A549 (cell line): Measurements from ENCODE around the gene TOP2A. TPM values are rescaled to one million over a fixed set of nuclear protein-coding genes. Genes with fewer than 3 reads are reported as not detected.

ENCODE experiments used
- ATAC-seq, 2 experiments: fragments of 200-7000 bp in 1 of 2; fragments of >200 bp in 1 of 2; cut with Nextera tagmentation in 1 of 2; cut with Tn5 transposase in 1 of 2; 3 replicates each; pipeline versions ENCODE4 v1.8.0 to v1.9.1; 2018 to 2020; ENCODE audit warnings: mild to moderate bottlenecking in 1 of 2, moderate library complexity in 1 of 2
- CTCF ChIA-PET: fragments of 300-600 bp; sonication (Branson Sonifier 250); formaldehyde crosslinking; extraction: SDS; loops from one replicate; lab custom pipeline; 2021; ENCODE audit warnings: antibody characterized with exemption, inconsistent platforms; lab: Yijun Ruan, JAX
- POLR2A ChIA-PET: fragments of 350-600 bp; formaldehyde crosslinking; extraction: SDS; loops from one replicate; lab custom pipeline; 2021; ENCODE audit warnings: antibody characterized with exemption, inconsistent platforms; lab: Yijun Ruan, JAX
- DNase-seq, 2 experiments: peaks; one replicate each; pipeline versions ENCODE4 v3.0.0 to v3.0.0-alpha.2; 2011 to 2016; ENCODE audit warnings: low read depth in 1 of 2, low spot score in 1 of 2
- FAIRE-seq: peaks from 2 replicates; lab custom pipeline; 2011; peaks lifted over from hg19 to GRCh38; lab: Jason Lieb, UNC
- H3K27ac ChIP-seq, 2 experiments: fragments of >200 bp; sonication (Bioruptor Twin); formaldehyde crosslinking; 3 replicates each; pipeline ENCODE4 v1.5.1; 2016 to 2017
- H3K4me1 ChIP-seq: fragments of >200 bp; sonication (Bioruptor Twin); formaldehyde crosslinking; 3 replicates; pipeline ENCODE4 v1.6.1; 2016
- H3K4me2 ChIP-seq: fragments of >200 bp; sonication (Bioruptor Twin); formaldehyde crosslinking; 3 replicates; pipeline ENCODE4 v1.6.1; 2016
- H3K4me3 ChIP-seq: fragments of >200 bp; sonication (Bioruptor Twin); formaldehyde crosslinking; 3 replicates; pipeline ENCODE4 v1.5.1; 2016
- H3K9me3 ChIP-seq: fragments of >200 bp; sonication (Bioruptor Twin); formaldehyde crosslinking; 3 replicates; pipeline ENCODE4 v1.6.1; 2016
- CHD4 ChIP-seq: fragments of 200-600 bp; sonication (generic); IDR thresholded peaks from 2 replicates; pipeline ENCODE4 v1.6.1; 2016; ENCODE audit warnings: antibody characterized with exemption, mild to moderate bottlenecking, borderline replicate concordance
- EHMT2 ChIP-seq: fragments of 200-600 bp; sonication (generic); IDR thresholded peaks from 2 replicates; pipeline ENCODE4 v1.6.1; 2016; ENCODE audit warnings: antibody characterized with exemption, low read depth, mild to moderate bottlenecking, moderate library complexity
- ESRRA ChIP-seq: fragments of 150-350 bp; IDR thresholded peaks from 2 replicates; pipeline ENCODE4 v1.6.1; 2014; ENCODE audit warnings: mild to moderate bottlenecking, low read length, borderline replicate concordance
- FOSB ChIP-seq: fragments of 250-450 bp; sonication (Bioruptor Pico); IDR thresholded peaks from 2 replicates; pipeline ENCODE4 v1.5.0; 2020; ENCODE audit warnings: mild to moderate bottlenecking, moderate library complexity
- GATA3 ChIP-seq: IDR thresholded peaks from 2 replicates; pipeline ENCODE4 v1.6.1; 2012; ENCODE audit warnings: borderline replicate concordance
- HES2 ChIP-seq: fragments of >200 bp; sonication (Bioruptor Twin); formaldehyde crosslinking; IDR thresholded peaks from 2 replicates; pipeline ENCODE4 v1.6.1; 2016
- HOXB13 ChIP-seq: fragments of 250-450 bp; sonication (Bioruptor Pico); IDR thresholded peaks from 2 replicates; pipeline ENCODE4 v1.5.0; 2020; ENCODE audit warnings: low read depth, mild to moderate bottlenecking, moderate library complexity
- HOXB5 ChIP-seq: fragments of 250-450 bp; sonication (Bioruptor Pico); IDR thresholded peaks from 2 replicates; pipeline ENCODE4 v1.5.0; 2020; ENCODE audit warnings: mild to moderate bottlenecking, moderate library complexity
- JUNB ChIP-seq: fragments of >200 bp; sonication (Bioruptor Twin); formaldehyde crosslinking; IDR thresholded peaks from 2 replicates; pipeline ENCODE4 v1.6.1; 2016
- KDM5A ChIP-seq: fragments of 200-600 bp; sonication (generic); IDR thresholded peaks from 2 replicates; pipeline ENCODE4 v1.6.1; 2016; ENCODE audit warnings: antibody characterized with exemption, mild to moderate bottlenecking
- MAFK ChIP-seq: fragments of 450-650 bp; IDR thresholded peaks from 2 replicates; pipeline ENCODE4 v1.6.1; 2014; ENCODE audit not compliant: partially characterized antibody
- MAX ChIP-seq: IDR thresholded peaks from 2 replicates; pipeline ENCODE4 v1.6.1; 2012
- PHF8 ChIP-seq: fragments of 200-600 bp; sonication (generic); IDR thresholded peaks from 2 replicates; pipeline ENCODE4 v1.6.1; 2016; ENCODE audit warnings: low read depth, mild to moderate bottlenecking, antibody characterized with exemption, moderate library complexity, borderline replicate concordance
- RARB ChIP-seq: fragments of 250-450 bp; sonication (Bioruptor Pico); IDR thresholded peaks from 2 replicates; pipeline ENCODE4 v1.8.0; 2021; ENCODE audit warnings: mild to moderate bottlenecking, moderate library complexity
- RCOR1 ChIP-seq: fragments of 150-350 bp; IDR thresholded peaks from 2 replicates; pipeline ENCODE4 v1.6.1; 2014; ENCODE audit warnings: antibody characterized with exemption, low read length, low read depth
- REST ChIP-seq: fragments of 200-600 bp; sonication (generic); IDR thresholded peaks from 2 replicates; pipeline ENCODE4 v1.6.1; 2016; ENCODE audit warnings: antibody characterized with exemption, mild to moderate bottlenecking, moderate library complexity
- RNF2 ChIP-seq: fragments of 200-600 bp; sonication (generic); IDR thresholded peaks from 2 replicates; pipeline ENCODE4 v1.6.1; 2016; ENCODE audit warnings: low read depth, mild to moderate bottlenecking, antibody characterized with exemption, moderate library complexity, borderline replicate concordance
- SMC3 ChIP-seq: fragments of >200 bp; sonication (Bioruptor Twin); formaldehyde crosslinking; IDR thresholded peaks from 3 replicates; pipeline ENCODE4 v1.6.1; 2018; ENCODE audit warnings: inconsistent platforms
- ZC3H11A ChIP-seq: fragments of 450-650 bp; IDR thresholded peaks from 2 replicates; pipeline ENCODE4 v1.6.1; 2014; ENCODE audit warnings: antibody characterized with exemption, mild to moderate bottlenecking
- WGBS: methylation state at CpG from one replicate; pipeline ENCODE4 v1.1.6; 2017; ENCODE audit errors: missing lambda C conversion rate; 5-methylcytosine and 5-hydroxymethylcytosine counted together
- polyA plus RNA-seq, 4 experiments: library from polyadenylated mRNA; depleted of rRNA in 3 of 4; stranded (reverse); fragments of >200 nt; fragmentation: RNase III in 1 of 4; extraction: RNeasy Plus Mini Kit Qiagen cat#74134 plus additional on column Dnase treatment in 1 of 4; gene quantifications; 2 replicates in 3 of 4; 3 replicates in 1 of 4; pipeline ENCODE4 v1.2.3, GENCODE V29; 2011 to 2017

TOP2A gene
- polyA plus RNA-seq, 2 of the 4 experiments (the other 2 are of a cell fraction) = 226 to 416 TPM

GRCh38 chr17:40374821-40375498 is 42.7 kb downstream of the TOP2A start:
- WGBS = 90% methylated on average over 14 of the region's 14 CpGs
- Histone ChIP-seq H3K4me2 (no peak overlapping the region), H3K4me1 (peaks cover 9% of the 10 kb centered on the region; the same call in 1 of the 3 replicates), H3K4me3 (no peak overlapping the region), H3K9me3 (no peaks in the 10 kb centered on the region), H3K27ac (no peak overlapping the region)
- TF ChIP-seq HOXB13 (CRISPR knock-in tag) (no peak), HES2 (no peak), ZC3H11A (no peak), CHD4 (no peak)
- CTCF ChIA-PET = interaction anchor here (0.7 to 40.3 kb wide), 9 partner anchors 10 to 185 kb away, joined by 3 to 2395 read pairs (median 11); partner anchors contain the start of genes CDC6, GJD3 and RARA
- FAIRE-seq (no peak), ATAC-seq (no peak), DNase-seq (no peak)
- POLR2A ChIA-PET = no interaction called here

GRCh38 chr17:40373999-40374398 is 43.7 kb downstream of the TOP2A start:
- no peaks in the 10 kb centered on the region for H3K9me3 ChIP-seq
- no peak for ATAC-seq
- whole genome bisulfite sequencing = 68% methylated on average over 8 of the region's 8 CpGs
- no peak for FAIRE-seq
- H3K4me2 ChIP-seq = no peak overlapping the region
- peaks cover 9% of the 10 kb centered on the region; the same call in 1 of the 3 replicates for H3K4me1 ChIP-seq
- TF ChIP-seq JUNB (no peak), MAX (no peak), HES2 (no peak), KDM5A (no peak), PHF8 (no peak), EHMT2 (no peak), RNF2 (no peak), HOXB5 (CRISPR knock-in tag) (no peak), FOSB (CRISPR knock-in tag) (no peak), SMC3 (no peak), MAFK (no peak), RCOR1 (no peak), REST (no peak), RARB (CRISPR knock-in tag) (no peak), GATA3 (no peak), ESRRA (no peak)
- no peak overlapping the region for H3K4me3 ChIP-seq
- DNase-seq = no peak
- peak overlapping the region in 1 of 2 experiments; percentile 28; a peak in 1 of 6 replicates for H3K27ac ChIP-seq
- ChIA-PET POLR2A (no interaction called here), CTCF (interaction anchor here (2.1 to 40.3 kb wide), 5 partner anchors 9 to 186 kb away, joined by 7 to 2395 read pairs (median 11); partner anchors contain the start of genes CDC6, GJD3 and RARA)
